DOHH2 (cell line): Measurements from ENCODE around the gene TUT4.

Experiments used
- H3F3A ChIP-seq: fragments of 200-600 bp; sonication (generic), shearing (Covaris generic); 2 replicates; pipeline ENCODE4 v1.6.0; 2016; ENCODE audit warnings: antibody characterized with exemption, mild to moderate bottlenecking; ENCODE audit not compliant: control insufficient read depth, insufficient read depth
- H3K27ac ChIP-seq: fragments of 200-600 bp; sonication (generic); 2 replicates; pipeline ENCODE4 v1.5.1; 2014; ENCODE audit warnings: low read depth, mild to moderate bottlenecking, low read length, moderate library complexity
- H3K27me3 ChIP-seq: fragments of 200-600 bp; sonication (generic); 2 replicates; pipeline ENCODE4 v1.6.1; 2014; ENCODE audit warnings: mild to moderate bottlenecking, low read length, mixed read lengths; ENCODE audit not compliant: control insufficient read depth
- H3K36me3 ChIP-seq: fragments of 200-600 bp; sonication (generic); 2 replicates; pipeline ENCODE4 v1.6.1; 2014; ENCODE audit warnings: mild to moderate bottlenecking, low read length, moderate library complexity, mixed read lengths; ENCODE audit not compliant: control insufficient read depth
- H3K4me1 ChIP-seq: fragments of 200-600 bp; sonication (generic); 2 replicates; pipeline ENCODE4 v1.6.1; 2014; ENCODE audit warnings: mild to moderate bottlenecking, low read length, mixed read lengths; ENCODE audit not compliant: control insufficient read depth
- H3K4me2 ChIP-seq: fragments of 200-600 bp; sonication (generic); 2 replicates; pipeline ENCODE4 v1.6.0; 2014; ENCODE audit warnings: mild to moderate bottlenecking, low read length, moderate library complexity
- H3K4me3 ChIP-seq: fragments of 200-600 bp; sonication (generic); 2 replicates; pipeline ENCODE4 v1.5.1; 2014; ENCODE audit warnings: mild to moderate bottlenecking, low read length, mixed read lengths
- H3K79me2 ChIP-seq: fragments of 200-600 bp; sonication (generic); 2 replicates; pipeline ENCODE4 v1.6.1; 2014; ENCODE audit warnings: mild to moderate bottlenecking, low read length, mixed read lengths; ENCODE audit not compliant: control insufficient read depth
- H3K9me2 ChIP-seq: fragments of 200-600 bp; sonication (generic); replicated peaks from 2 replicates; pipeline ENCODE4 v1.6.1; 2014; ENCODE audit warnings: mild to moderate bottlenecking, low read length, mixed read lengths; ENCODE audit not compliant: control insufficient read depth
- H3K9me3 ChIP-seq: fragments of 200-600 bp; sonication (generic); 2 replicates; pipeline ENCODE4 v1.6.1; 2014; ENCODE audit warnings: antibody characterized with exemption, low read length, mixed read lengths; ENCODE audit not compliant: control insufficient read depth, insufficient read depth
- H4K20me1 ChIP-seq: fragments of 200-600 bp; sonication (generic); 2 replicates; pipeline ENCODE4 v1.6.0; 2014; ENCODE audit warnings: low read depth, mild to moderate bottlenecking, antibody characterized with exemption, low read length, moderate library complexity; ENCODE audit not compliant: control insufficient read depth, insufficient read depth
- EZH2phosphoT487 ChIP-seq: fragments of 200-600 bp; sonication (generic); IDR thresholded peaks from 2 replicates; pipeline ENCODE4 v1.6.1; 2017; ENCODE audit warnings: borderline replicate concordance, mild to moderate bottlenecking, antibody characterized with exemption, low read length, moderate library complexity, mixed read lengths
- TF ChIP-seq, protein P1 (sequence below): fragments of 200-600 bp; sonication (generic); IDR thresholded peaks from one replicate; pipeline ENCODE4 v1.5.1; 2014; ENCODE audit warnings: antibody characterized with exemption, mild to moderate bottlenecking, low read depth, low read length; ENCODE audit not compliant: poor library complexity, severe bottlenecking

The TUT4 gene

DNA sequence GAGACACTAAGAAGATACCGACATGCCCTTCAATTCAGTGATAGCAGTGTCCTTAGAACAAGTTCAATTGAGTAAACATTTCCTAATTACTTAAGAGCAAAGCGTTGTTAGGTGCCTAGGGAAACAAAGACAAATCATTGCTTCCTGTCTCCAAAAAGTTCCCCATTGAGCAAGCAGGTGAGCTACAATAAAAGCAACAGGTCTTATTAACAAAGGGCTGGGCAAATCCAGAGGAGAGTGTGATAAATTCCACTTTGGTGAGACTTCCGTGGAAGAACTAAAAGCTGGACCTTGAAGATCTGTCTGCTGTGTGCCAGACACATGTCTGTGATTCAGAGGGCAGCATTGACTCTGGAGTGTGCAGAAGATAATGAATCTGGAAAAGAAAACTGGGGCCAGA is 1.9 kb upstream of the TUT4 start:
- Histone ChIP-seq H3K27ac (no peak overlapping the region), H3K79me2 (peaks cover 38% of the 10 kb centered on the region), H3K4me1 (peaks cover 27% of the 10 kb centered on the region), H3F3A (peaks cover 18% of the 10 kb centered on the region), H3K36me3 (peaks cover 6% of the 10 kb centered on the region), H3K4me3 (peak overlapping the region; percentile 92), H3K4me2 (peak overlapping the region; percentile 96), H3K27me3 (no peaks in the 10 kb centered on the region), H3K9me3 (no peaks in the 10 kb centered on the region), H4K20me1 (peaks cover 6% of the 10 kb centered on the region; the same call in 1 of the 2 replicates), H3K9me2 (no peaks in the 10 kb centered on the region)
- no peak for TF ChIP-seq EZH2phosphoT487
- TF ChIP-seq, protein P1, sequence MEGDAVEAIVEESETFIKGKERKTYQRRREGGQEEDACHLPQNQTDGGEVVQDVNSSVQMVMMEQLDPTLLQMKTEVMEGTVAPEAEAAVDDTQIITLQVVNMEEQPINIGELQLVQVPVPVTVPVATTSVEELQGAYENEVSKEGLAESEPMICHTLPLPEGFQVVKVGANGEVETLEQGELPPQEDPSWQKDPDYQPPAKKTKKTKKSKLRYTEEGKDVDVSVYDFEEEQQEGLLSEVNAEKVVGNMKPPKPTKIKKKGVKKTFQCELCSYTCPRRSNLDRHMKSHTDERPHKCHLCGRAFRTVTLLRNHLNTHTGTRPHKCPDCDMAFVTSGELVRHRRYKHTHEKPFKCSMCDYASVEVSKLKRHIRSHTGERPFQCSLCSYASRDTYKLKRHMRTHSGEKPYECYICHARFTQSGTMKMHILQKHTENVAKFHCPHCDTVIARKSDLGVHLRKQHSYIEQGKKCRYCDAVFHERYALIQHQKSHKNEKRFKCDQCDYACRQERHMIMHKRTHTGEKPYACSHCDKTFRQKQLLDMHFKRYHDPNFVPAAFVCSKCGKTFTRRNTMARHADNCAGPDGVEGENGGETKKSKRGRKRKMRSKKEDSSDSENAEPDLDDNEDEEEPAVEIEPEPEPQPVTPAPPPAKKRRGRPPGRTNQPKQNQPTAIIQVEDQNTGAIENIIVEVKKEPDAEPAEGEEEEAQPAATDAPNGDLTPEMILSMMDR, result no peak

DNA sequence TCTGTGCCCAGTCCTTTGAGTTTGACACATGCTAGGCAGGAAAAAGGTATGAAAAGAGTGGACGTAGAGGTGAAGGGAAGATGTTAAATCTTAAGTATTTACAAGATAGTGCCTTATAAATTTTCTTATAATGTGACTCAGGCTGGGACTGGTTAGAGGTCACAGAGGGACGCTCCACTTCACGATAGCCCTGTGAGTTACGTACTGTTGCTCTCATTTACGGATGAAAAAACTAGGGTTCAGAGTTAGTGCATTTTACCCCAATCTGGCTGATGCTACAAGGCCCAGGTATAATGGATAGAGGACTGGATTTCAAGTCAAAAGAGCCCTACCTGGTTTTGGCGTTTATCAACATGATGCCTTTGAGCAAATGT is 1.4 kb upstream of the TUT4 start:
- Histone ChIP-seq H3K79me2 (peaks cover 43% of the 10 kb centered on the region), H3K4me1 (peaks cover 32% of the 10 kb centered on the region), H3K36me3 (peaks cover 6% of the 10 kb centered on the region), H3K27ac (peak overlapping the region; percentile 93; the same call in 1 of the 2 replicates), H3K27me3 (no peaks in the 10 kb centered on the region), H3F3A (peaks cover 22% of the 10 kb centered on the region), H3K9me3 (no peaks in the 10 kb centered on the region), H4K20me1 (peaks cover 9% of the 10 kb centered on the region), H3K4me3 (peak overlapping the region; percentile 92), H3K4me2 (peak overlapping the region; percentile 96), H3K9me2 (no peaks in the 10 kb centered on the region)
- TF ChIP-seq, protein P1, result no peak
- no peak for TF ChIP-seq EZH2phosphoT487

DNA sequence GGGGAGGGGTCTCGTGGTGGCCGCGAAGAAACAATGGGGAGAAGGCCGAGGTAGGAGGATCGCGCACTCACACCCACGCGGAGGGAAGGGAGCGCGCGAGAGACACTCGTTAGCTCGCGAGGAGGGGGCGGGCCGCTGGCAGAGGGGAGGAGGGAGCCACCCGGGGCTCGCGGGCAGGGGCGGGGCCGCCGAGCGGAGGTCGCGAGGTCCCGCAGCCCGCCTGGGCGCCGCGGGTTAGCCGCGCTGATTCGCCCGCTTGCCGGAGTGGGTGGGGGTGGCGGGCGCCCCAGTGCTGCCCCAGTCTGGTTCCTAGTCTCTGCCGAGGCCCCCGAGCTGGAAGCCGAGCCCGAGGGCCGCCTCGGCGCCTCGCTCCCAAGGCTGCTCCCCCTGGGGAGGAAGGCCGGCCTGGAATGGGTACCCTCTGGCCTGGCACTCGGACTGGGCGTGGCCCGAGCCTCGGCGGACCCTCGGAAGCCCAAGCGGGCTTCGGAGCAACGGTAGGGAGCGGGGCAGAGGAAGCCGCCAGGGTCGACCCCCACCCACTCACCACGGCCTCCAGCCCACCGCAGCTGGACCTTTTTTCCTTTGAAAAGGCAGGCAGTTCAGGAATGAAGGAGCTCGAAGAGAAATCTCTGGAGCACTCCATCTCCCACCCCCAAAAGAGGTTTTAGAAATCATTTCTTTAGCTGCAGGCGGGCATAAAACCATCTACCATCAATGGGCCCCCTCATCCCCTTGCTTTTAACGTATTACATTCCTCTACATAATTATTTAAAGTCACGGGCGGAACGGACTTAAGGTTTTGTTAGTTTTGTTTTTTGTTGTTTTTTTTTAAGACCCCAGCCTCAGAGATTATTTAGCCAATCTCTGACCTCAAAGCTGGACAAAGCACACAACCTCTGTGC is 722 bp upstream of the TUT4 start:
- H3K9me2 ChIP-seq, result no peaks in the 10 kb centered on the region
- peaks cover 49% of the 10 kb centered on the region for H3K79me2 ChIP-seq
- peaks cover 39% of the 10 kb centered on the region for H3K4me1 ChIP-seq
- H3K9me3 ChIP-seq, result no peaks in the 10 kb centered on the region
- H3F3A ChIP-seq, result peaks cover 22% of the 10 kb centered on the region
- peaks cover 10% of the 10 kb centered on the region for H4K20me1 ChIP-seq
- no peaks in the 10 kb centered on the region for H3K27me3 ChIP-seq
- peak overlapping the region; percentile 92 for H3K4me3 ChIP-seq
- peak overlapping the region; percentile 93 for H3K27ac ChIP-seq
- H3K4me2 ChIP-seq, result peak overlapping the region; percentile 96
- peaks cover 6% of the 10 kb centered on the region for H3K36me3 ChIP-seq
- TF ChIP-seq EZH2phosphoT487, result no peak
- TF ChIP-seq, protein P1, result no peak
